GM18498 (cell line): ENCODE measurements around the gene KIAA1328.
"Not testable (repeated sequence)": the region's sequence is repeated elsewhere in the genome, so short reads cannot be mapped to it uniquely, and the experiment has no call there.

Experiments
- ATAC-seq: cut with Tn5 transposase; IDR thresholded peaks from one replicate; pipeline ENCODE4 v1.9.1; 2021; ENCODE audit warnings: mild to moderate bottlenecking, moderate library complexity; ENCODE audit not compliant: unreplicated experiment

Gene KIAA1328

GRCh38 chr18:37124516-37124915, 295.6 kb downstream of the KIAA1328 start:
- ATAC-seq, result peak; percentile 67

DNA sequence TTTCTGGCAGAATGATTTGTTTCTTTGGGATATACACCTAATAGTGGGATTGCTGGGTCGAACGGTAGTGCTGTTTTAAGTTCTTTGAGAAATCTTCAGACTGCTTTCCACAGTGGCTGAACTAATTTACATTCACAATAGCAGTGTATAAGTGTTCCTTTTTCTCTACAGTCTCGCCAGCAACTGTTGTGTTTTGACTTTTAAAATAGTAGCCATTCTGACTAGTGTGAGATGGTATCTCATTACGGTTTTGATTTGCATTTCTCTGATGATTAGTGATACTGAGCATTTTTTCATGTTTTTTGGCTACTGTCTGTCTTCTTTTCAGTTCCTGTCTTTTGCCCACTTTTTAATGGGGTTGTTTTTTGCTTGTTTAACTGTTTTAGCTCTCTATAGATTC, 306.2 kb downstream of the KIAA1328 start:
- no peak for ATAC-seq

GRCh38 chr18:37138456-37138855, 309.5 kb downstream of the KIAA1328 start:
- no peak for ATAC-seq

DNA sequence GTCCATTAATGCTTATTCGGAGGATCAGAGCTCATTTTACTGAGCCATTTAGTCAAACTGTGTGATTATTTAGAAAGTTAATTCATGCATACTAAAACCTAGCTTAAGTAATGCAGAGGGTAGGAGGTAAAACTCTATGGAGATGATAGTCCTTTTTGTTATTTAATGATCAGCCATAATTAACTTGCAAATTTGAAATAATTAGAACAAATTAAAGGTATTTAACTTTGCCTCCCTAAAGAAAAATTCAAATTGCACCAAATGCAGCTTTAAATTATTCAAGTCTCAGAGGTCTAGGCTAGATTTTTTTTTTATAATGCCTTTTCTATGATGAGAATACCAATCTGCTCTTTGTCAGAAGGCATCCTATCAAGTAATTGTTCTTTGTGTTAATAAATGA, 310.9 kb downstream of the KIAA1328 start:
- no peak for ATAC-seq

GRCh38 chr18:37144921-37145320, 316.0 kb downstream of the KIAA1328 start:
- ATAC-seq, result no peak

GRCh38 chr18:37156330-37156942, 327.5 kb downstream of the KIAA1328 start:
- ATAC-seq, result no peak

GRCh38 chr18:37160038-37160820, 331.3 kb downstream of the KIAA1328 start:
- ATAC-seq, result no peak

DNA sequence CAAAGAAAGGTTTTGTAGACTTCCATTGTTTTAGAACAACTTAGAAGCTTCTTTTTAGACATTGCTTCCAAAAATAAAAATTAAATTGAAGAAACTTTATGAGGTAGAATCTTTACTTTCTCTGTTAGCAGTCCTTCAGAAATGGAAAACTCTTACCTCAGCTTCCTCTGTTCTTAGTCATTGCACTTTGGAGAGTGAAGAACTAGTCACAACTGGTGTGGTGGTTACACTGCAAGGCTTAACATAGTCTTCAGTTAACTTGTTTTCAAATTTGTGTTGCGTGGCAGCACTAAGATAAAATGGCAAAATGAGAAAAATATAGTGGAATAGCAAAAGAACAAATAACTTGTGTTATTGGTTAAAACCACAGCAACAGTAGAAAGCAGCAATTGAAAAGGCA, 332.6 kb downstream of the KIAA1328 start:
- ATAC-seq, result no peak

- ATAC-seq, result no peak
These were observed 333.6 kb downstream of the KIAA1328 start for GRCh38 chr18:37162551-37162950.

- ATAC-seq, result no peak
These were observed 334.2 kb downstream of the KIAA1328 start for GRCh38 chr18:37163119-37163518.

DNA sequence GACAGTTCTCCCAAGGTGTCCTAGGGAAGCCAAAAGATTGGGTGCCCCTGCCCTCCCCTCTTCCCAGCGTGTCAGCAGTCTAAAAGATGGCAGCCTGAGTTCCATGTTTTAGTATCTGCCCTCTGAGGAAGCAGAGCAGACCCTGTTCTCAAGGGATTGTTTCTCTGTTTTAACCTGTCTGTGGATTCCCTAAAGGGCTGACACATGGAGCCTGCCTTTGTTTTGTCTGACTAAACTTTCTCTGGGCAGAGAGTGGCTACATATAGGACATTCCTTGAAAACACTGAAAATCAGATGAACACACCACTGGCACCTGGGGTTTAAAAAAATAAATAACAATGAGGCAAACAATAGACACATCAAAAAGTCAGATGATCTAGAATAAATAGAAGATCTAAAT, 337.6 kb downstream of the KIAA1328 start:
- no peak for ATAC-seq

DNA sequence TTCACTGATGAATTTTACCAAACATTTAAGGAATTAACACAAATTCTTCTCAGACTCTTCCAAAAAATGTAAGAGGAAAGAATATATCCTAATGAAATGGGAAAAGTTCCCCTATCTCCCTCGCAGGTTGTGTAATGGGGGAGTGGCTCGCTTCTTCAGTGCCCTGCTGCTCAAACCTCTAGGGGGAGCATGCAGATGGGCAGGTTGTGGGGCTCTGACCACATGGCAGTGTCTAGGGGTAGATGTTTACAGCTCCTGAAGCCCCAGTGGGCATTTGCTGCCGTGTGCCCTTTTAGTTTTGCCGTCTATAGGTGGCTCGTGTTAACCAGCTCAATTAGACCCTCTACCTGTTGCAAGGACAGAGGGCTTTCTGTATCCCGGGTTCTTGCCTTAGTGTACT, 338.0 kb downstream of the KIAA1328 start:
- ATAC-seq, result not testable (repeated sequence)

- ATAC-seq, result no peak
These were observed 342.1 kb downstream of the KIAA1328 start for GRCh38 chr18:37170984-37171383.

GRCh38 chr18:37173384-37173783, 344.5 kb downstream of the KIAA1328 start:
- no peak for ATAC-seq

DNA sequence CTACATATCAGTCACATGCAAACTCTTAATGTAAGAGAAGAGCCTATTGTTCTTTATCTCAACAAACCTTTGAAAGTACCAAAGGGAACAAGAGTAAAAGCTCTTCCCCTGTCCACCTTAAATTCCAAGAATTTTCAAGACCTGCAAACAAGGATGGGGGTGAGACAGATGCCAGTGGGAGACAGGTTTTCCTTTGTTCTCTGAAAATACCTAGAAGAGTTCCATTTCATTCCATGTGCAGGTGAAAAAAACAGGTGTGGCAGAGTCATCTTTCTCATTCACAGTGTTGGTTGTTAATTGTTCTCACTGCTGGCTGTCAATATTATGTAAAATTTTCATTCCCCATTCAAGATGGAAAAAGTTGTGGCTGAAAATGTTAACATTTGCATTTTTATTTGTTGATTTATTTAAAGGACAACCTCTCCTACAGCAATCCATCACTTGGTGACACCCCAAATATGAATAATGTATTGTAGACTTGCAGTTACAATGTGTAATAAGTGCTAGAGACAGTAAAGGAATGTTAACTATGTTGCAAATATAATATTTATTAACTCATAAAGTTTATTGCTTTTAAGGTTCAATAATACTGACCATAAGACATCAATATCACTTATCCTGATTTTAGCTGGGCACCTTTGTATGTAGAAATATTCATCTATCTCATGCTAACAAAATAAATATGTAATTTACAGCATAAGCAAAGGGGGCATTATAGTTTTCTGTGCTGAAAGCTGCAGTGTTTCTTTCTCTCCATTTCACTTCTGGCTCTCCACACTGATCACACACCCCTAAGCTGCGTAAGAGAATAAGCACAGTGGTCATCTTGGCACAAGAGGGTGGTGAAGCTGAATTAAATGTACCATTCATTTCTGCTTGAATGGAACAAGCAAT, 347.0 kb downstream of the KIAA1328 start:
- ATAC-seq, result no peak

DNA sequence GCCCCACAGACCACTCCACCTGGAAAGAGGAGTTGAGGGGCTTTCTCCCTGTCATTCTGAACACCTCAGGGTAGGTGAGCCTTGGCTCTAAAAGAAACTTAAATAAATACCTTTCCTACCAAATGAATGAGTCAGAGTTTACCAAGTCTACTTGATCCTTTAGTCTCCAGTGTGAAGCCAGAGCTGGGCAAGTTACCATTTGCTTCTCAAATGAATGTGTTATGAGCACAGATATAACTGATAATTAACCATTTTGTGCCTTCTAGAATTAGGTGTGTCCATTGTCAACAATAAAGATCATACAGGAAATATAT, 347.7 kb downstream of the KIAA1328 start:
- ATAC-seq, result no peak

GRCh38 chr18:37179384-37179783, 350.5 kb downstream of the KIAA1328 start:
- no peak for ATAC-seq

DNA sequence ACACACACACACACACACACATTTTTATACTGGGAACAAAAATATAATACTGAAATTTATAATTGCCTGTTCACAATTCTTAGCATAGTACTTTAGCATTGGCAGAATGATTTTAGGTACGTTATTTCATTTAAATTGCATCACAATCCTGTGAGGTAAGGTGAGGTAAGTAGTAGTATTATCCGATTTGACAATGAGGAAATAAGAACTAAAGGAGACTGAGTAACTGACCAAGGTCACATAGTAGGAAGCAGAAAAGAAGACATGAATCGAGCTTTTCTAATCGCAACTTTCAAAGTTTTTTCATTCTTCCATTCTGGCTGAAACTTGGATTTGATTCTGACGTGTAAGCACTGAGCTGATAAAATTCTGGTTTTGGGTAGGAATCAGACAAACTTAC, 351.2 kb downstream of the KIAA1328 start:
- no peak for ATAC-seq

GRCh38 chr18:37182340-37183135, 353.6 kb downstream of the KIAA1328 start:
- ATAC-seq, result no peak

DNA sequence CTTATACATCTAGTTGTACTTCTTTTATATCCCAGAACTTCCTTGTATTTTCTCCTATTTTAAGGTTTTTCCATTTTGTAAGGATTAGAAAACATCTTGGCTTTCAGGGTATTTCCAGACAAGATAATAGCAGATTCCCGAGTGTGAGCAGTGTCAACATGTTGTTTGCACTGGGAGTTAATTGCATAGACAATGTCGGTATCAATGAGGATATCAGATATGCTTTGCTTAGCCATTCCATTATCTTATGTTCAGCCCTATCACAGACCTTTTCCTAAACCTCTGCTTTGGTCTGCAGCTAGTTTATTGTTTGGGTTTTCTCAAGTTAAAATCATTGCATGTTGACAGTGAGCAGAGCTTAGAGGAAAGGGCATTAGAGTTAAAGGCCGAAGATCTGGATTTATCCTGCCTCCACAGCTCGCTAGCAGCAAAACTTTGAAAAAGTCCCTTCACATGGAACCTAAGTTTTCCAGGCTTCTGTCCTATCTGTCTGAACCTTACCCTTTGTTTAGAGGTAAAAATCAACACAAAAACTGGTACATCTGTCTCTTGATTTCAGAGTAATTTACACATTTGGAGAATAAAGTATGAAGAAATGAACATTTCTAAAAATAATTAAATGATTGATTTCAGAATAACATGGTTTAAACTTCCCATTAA, 355.4 kb downstream of the KIAA1328 start:
- no peak for ATAC-seq
